SK-N-SH treated with all-trans-retinoic acid at 6 μM for 48 hours (cell line): Measurements from ENCODE around the gene FUT7.

Experiments used
- CREB5 ChIP-seq: fragments of 250-450 bp; sonication (Bioruptor Pico); IDR thresholded peaks from 2 replicates; pipeline ENCODE4 v1.5.1; 2020; ENCODE audit warnings: low read depth, mild to moderate bottlenecking, moderate library complexity
- CSDC2 ChIP-seq: fragments of 250-450 bp; sonication (Bioruptor Pico); IDR thresholded peaks from 2 replicates; pipeline ENCODE4 v1.5.0; 2020; ENCODE audit warnings: mild to moderate bottlenecking, moderate library complexity
- SNAI2 ChIP-seq: fragments of 250-450 bp; sonication (Bioruptor Pico); IDR thresholded peaks from 2 replicates; pipeline ENCODE4 v1.5.0; 2020; ENCODE audit warnings: mild to moderate bottlenecking, moderate library complexity
- TCF4 ChIP-seq: fragments of 250-450 bp; sonication (Bioruptor Pico); IDR thresholded peaks from 2 replicates; pipeline ENCODE4 v1.8.0; 2021; ENCODE audit warnings: mild to moderate bottlenecking, moderate library complexity, borderline replicate concordance
- ZFP30 ChIP-seq: fragments of 450-650 bp; formaldehyde crosslinking; IDR thresholded peaks from 2 replicates; pipeline ENCODE4 v1.5.0; 2022; ENCODE audit warnings: mild to moderate bottlenecking, moderate library complexity
- ZNF565 ChIP-seq: fragments of 450-650 bp; formaldehyde crosslinking; conservative IDR thresholded peaks from 2 replicates; pipeline ENCODE4 v1.5.0; 2020; ENCODE audit warnings: low read depth, mild to moderate bottlenecking, moderate library complexity

DNA sequence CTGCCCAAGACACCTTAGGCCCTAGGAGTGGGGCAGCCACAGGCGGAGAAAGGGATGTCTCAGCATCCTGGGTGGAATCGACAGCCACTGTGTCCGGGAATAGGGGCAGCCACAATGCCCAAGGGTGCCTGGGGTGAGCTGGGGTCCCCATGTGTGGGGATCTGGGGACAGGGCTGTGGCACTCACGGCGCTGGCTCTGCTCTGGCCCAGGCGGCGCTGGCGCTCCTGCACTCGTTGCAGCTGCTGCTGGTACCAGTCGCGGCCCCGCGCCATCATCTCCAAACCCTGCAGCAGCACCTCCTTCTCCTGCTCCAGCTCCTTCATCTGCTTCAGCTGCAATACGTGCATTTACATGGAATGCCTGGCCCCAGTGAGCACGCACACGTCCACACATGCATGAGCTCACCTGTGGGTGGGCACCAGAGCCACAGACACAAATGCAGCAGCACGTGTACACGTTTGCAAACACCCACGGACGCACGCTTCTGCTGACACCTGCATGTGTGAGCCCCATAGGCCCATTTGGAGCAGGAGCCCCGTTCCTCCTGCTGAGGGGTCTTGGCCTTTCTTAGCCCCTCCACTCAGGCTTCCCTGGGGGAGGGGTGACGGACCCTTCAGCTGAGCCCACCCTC lies 33.6 kb upstream of the FUT7 start:
- TF ChIP-seq TCF4 (CRISPR knock-in tag) = no peak
- TF ChIP-seq SNAI2 (CRISPR knock-in tag) = no peak
- TF ChIP-seq ZFP30 (CRISPR knock-in tag) = no peak
- no peak for TF ChIP-seq CREB5 (CRISPR knock-in tag)
- no peak for TF ChIP-seq ZNF565 (CRISPR knock-in tag)
- no peak for TF ChIP-seq CSDC2 (CRISPR knock-in tag)
